GM19324 (cell line): ENCODE data around the gene PPDPF.
A peak's percentile ranks its signal among the peaks of the same experiment; 100 is the strongest.

Source experiments
- ATAC-seq: cut with Tn5 transposase; IDR thresholded peaks from one replicate; pipeline ENCODE4 v1.9.1; 2021; ENCODE audit warnings: mild to moderate bottlenecking, moderate library complexity; ENCODE audit not compliant: unreplicated experiment, low FRiP score

Gene PPDPF

DNA sequence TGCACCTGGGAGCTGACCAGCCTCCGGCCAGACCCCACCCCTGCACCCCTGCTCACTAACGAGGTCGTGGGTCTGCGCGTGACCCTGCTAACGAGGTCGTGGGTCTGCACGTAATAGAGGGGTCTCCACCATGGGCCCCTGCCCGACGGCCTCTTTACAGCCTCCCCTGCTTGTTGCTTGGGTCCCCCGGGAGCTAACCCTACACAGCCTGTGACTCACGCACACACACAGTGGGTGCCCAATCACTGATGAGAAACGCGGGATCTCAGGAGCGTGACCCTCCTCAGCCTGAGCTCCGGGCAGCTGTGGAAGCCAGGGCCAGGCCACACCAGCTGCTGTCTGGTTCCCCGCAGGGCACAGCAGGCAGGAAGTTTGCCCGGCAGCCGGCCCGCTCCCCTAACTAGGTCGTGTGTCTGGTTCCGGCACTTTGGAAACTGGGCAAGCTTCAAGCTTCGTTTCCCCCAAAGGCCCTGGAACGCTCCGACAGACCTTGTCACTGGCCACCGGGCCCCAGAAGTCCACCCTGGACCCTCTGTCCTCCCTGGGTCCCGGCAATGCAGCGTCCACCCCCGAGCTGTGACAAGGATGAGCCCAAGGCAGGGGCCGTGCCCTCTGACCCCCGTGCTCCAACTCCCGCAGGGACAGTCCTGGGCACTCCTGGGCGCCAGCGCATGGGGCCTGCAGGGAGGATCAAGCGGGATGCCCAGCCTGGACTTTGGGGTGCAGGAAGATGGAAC is 15.8 kb downstream of the PPDPF start:
- ATAC-seq: no peak

DNA sequence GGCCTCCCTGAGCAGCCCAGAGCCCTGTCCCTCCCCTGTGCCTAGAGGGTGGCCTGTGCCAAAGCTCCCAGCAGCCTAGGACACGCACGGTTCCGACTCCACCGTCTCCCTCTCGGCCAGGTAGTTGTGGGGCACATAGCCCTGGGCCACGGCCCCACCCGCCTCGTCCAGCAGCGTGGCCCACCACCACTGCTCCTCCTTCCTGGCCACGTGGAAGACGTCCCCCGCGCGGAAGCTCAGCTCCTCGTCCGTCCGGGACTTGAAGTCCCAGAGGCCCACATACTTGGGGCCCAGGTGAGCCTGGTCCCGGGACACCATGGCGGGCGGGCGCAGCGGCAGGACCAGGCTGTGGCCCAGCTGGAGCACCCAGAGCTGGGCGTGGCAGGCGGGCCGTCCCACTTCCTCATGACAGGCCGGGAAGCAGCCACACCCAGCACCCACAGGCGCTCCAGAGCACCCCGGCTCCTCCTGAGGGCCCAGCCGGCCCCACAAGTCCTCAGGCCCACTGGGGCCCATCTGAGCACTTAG is 16.5 kb downstream of the PPDPF start, which contains the start of gene PTK6:
PTK6 (minus strand) TSS at position 380 of the 528 bp plus-strand sequence; CDS start at position 318, 62 bp downstream.
- ATAC-seq: no peak

DNA sequence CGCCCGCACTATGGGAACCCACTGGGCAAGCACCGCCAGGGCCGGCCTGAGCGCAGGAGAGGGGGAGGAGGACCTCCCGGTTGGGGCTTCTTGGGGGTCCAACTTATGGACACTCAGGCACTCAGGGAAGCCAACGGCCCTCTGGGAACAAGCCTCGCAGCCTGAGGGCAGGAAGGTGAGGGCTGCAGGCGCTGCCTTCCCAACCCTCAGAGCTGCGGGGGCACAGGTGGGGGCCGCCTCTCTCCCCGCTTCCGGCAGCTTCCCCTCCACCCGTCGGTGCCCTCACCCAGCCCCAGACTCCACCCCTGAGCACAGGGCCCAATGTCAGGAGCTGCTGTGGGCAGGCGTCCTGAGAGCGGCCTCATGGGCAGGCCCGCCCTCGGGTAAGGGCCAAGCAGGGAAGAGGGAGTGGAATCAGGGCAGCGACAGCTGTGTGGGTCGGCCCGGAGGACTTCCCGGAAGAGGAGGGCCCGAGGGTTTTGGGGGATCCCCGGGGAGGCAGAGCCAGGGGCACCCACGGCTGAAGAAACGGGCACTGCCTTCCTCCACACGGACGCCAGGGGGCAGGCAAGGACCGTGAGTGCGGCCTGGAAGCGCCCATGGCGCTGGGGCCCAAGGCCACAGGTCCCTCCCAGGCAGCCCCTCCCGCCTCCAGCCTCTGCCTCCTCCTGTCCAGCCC is 17.1 kb downstream of the PPDPF start:
- peak; percentile 93 for ATAC-seq

DNA sequence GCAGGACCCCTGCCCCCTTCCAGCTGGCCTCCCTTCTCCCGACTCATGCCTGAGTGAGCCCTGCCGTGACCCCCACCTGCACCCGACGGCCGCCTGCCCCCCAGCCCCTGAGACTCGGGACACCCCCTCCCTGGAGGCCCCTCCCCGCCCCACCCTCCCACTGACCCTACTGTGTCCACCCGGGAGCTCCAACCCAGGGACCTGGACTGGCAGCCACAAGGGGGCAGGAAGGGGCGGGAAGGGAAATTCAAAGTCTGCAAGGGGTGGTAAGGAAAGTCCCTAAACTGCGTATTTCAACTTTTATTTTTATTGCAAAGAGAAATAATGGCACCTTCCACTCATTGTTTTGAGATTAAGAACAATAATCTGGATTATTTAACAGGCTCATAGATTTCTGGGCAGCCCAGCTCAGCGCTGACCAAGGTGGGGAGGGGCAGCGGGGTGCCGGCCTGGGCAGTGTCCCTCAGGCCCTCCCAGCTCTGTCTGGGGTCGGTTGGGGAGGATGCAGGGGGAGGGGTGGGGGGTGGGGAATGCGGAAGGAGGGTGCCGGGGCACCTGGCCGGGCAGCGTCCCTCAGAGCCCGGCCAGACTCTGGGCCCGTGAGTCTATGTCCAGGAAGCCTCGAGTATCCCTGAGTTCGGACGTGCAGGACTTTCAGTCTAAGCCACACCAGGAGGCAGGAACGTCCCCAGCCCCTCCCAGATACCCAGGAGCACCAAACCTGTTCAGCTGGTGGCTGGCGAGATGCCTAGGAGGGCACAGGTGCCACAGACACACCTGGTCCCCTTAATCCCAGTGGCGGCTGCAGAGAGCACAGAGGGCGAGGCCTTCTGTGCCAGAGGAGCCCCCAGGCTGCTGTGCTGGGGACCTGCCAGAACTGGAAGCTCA is 17.9 kb downstream of the PPDPF start:
- ATAC-seq: no peak

DNA sequence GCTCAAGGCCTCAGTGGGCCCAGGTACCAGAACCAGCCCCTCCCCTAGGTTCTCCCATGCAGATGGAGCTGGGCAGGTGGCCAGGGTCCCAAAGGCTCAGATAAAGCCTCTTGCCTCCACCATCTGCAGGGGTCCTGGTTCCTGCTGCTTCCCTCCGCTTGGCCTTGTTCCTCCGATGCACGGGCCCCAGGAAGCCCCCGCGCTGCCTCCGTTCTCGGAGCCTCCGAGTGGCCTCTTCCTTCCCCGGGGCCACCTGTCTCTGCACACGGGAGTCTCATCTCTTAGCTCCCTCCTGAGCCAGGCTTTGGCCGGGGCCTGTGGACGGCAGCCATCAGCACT is 18.5 kb downstream of the PPDPF start:
- no peak for ATAC-seq

DNA sequence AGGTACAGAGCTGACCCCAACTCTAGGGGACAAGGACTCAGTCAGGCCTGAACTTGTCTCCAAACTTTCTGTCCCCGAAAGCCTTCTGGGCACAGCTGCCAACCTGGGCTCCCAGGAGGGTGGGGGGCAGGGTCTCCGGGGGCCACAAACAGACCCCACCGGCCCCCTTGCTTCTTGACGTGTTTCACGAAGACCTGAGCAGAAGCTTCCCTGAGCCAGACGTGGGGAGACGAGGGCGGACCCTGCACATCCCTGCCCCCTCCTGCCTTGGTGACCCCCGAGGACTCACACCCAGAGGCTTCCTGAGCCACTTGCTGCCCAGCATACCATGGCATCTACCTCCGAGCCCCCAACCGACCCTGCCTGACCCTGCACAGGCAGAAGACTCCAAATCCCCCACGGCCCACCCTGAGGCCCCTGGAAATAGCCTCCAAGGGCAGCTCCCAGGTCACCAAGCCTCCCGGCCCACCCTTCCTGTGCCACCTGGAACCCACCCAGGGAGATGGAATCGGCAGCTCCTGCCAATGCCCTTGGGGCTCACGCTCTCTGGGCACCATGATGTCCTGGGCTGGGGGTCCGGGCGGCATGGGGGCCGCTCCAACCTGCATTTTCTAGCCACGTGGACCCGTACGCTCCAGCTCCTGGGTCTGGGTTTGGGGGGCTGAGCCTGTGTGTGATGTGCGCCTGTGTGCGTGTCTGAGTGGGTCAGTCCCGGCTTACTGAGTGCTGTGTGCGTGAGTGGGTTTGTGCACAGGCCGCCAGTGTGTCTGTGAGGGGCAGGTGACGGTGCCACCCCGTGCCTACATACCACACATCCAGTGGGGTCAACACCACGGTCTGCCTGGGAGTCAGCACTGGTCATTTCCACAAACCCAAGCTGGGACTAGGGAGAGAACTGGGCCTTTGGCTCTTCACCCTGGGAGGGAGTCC is 19.1 kb downstream of the PPDPF start:
- no peak for ATAC-seq

DNA sequence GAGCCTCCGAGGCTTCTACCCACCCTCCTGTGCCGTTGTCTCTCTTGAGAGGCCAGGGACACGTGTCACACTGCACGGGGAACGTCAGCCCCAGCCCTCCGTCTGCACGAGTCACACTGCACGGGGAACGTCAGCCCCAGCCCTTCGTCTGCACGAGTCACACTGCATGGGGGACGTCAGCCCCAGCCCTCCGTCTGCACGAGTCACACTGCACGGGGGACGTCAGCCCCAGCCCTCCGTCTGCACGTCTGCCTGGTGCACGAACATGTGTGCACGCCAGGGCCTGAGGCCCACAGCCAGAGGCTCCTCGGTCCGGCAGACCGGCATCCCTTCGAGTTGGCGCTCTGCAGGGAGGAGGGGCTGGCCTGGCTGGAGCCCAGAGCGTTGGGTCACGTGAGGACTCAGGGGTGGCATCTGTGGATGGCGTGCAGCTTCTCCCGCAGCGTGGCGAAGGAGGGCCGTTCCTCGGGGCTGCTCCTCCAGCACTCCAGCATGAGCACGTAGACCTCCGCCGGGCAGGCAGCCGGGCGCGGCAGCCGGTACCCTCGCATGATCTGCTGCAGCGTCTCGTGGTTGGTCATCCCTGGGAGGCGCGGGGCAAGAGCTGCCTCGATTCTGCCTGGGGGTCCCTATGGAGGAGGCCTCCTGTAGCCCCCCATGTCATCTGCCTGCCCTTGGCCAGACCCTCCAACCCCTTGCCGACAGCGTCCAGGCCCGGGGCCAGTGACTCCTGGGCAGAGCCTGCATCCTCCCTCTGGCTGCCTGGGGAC is 20.0 kb downstream of the PPDPF start:
- no peak for ATAC-seq

DNA sequence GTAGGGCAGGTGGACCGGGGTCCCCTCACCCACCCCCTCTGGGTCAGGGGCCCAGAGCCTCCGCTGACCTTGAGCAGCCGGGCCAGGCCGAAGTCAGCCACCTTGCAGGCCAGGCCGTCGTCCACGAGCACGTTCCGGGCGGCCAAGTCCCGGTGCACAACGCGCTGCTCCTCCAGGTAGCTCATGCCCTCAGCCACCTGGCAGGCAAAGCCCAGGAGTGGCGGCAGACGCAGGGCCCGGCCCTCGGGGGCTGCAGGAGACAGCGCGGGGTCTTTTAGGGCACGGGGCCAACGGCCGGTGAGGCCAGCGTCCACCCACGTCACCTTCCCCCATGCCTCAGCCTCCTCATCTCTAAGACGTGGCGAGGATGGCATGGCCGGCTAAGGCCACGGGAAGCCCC is 20.8 kb downstream of the PPDPF start:
- ATAC-seq: no peak

DNA sequence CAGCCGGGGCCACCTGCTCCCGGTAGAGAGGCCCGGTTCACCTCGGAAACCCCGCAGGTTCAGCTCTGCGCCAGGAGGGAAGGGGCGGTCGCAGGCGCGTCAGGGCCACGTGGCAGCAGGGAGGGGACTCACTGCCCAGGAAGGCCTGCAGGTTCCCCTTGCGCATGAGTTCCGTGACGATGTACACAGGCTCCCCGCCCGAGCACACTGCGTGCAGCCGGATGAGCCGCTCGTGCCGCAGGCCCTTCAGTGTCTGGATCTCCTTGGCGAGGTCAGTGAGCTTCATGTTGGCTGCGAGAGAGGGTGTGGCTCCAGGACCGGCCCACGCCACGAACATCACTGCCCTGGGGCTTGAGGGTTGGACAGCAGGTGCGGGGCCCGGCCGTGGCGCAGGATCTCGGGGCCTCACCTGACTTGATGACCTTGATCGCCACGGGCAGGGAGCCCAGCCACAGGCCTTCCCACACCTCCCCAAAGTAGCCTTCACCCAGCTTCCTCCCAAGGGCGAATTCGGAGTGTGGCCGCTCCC is 21.5 kb downstream of the PPDPF start:
- ATAC-seq: no peak

DNA sequence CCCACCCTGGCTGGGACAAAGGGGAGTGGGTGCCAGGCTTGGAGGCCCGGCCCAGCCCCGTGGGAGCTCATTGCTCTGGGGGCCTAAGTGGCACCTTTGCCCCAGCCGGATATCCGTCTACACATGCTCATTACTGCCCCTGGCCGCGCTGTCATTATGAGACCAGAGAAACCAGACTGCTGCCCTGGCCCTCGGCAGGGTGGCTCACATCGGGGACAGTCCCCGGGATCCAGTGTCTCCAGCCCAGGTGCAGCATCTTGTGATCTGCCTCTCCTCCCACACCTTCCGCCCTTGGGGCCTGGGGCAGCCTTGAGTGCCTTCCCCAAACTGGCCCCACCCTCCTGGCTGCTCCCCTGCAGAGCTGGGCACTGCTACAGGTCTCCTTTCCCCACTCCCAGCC is 22.1 kb downstream of the PPDPF start:
- ATAC-seq: no peak

DNA sequence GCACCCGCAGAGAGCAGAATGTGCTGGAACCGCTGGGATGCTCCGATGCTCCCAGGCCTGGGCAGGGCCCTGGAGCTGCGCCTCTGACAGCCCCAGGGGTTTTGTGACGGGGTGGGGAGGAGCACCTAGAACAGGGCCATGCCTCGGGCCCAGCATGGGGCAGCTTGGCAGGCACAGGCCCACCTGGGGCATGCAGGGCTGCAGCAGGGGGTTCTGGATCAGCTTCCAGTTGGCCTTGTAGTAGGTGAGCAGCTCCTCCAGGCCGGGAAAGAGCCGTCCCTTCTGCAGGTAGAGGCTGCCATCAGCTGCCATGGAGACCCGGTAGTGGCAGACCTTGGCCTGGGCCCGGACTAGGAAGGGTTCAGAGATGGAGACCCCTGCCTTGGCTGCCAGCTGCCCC is 22.6 kb downstream of the PPDPF start:
- ATAC-seq: no peak

DNA sequence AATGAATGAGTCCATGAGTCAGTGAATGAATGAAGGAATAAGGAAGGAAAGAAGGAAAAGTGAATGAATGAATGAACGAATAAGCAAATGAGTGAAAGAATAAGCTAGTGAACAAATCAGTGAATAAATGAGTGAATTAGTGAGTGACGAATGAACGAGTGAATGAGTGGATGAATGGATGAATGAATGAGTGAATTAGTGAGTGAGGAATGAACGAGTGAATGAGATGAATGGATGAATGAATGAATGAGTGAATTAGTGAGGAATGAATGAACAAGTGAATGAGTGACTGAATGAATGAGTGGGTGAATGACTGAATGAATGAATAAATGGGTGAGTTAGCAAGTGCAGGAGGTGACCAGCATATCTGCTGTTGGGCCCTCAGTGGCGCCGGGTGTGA is 23.2 kb downstream of the PPDPF start:
- ATAC-seq: no peak

DNA sequence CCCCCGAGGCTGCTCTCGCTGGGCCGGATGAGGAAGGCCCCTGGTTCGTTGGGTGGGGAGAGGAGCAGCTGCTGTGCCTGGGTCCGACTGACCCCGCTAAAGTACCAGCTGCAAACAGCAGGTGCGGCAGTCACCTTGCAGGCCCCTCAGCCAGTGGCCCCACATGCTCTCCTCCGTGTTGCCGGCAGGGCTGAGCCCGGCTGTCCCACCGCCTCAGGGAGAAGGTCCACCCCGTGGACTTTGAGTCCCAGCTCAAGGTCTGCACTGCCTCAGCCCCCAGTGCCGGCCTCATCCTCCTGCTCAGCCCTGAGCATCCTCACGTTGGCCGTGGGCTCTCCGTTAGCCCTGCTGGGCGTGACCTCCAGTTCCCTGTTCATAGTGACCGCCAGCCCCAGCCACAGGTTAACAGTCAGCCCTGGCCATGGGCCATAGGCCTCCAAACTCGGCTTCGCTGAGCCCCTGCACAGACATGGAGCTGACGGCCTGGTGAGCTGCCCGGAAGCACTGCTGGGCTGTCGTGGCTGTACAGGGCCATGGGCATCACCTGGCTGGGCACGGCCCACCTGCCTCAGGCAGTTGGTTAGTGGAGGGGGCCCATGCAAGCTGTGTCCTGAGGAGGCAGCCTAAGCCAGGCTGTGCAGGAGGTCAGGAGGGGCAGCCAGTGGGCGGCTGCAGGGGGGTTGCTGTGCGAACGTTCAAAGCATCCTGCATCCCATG is 23.8 kb downstream of the PPDPF start:
- ATAC-seq: no peak

DNA sequence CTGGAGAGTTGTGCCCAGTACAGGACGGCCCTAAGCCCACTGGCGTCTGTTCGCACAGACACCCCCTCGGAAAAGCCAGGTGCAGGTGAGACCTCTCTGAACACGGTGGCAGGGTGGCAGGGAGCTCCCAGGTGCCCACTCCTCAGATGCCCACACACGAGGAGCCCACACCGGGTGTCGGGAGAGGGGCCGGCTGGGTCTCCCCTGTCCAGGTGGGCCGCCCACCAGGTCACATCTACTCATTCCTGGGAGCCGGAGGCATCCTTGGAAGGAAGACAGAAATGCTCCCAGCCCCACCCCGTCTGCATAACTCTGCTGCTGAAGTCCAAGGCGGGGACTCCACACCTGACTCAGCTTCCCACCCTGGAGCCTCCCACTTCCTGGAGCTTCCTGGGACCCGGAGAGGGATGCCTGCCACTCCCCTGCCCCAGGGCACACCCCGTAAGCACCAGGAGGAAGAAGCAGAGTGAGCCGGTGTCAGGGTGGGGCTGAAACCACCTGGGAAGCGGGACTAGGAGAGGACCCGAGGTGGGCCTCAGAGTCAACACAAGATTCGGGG is 24.5 kb downstream of the PPDPF start:
- ATAC-seq: no peak

DNA sequence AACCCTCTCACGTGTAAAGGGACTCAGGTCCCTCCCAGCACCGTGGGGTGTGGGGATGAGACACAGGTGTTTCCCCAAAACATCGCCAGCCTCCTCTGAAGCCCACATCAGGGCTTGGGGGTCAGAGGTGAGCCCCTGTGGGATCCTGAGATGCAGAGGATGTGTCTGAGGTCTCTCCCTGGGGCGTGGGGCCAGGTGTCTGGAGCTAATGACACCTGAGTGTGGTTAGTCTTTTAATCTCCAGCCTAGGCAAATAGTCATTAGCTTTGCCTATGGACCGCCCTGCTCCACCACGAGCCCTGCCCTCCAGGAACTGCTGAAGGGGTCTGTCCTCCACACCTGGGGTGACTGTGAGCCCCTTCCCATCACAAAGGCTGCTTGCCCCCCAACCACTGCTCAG is 25.2 kb downstream of the PPDPF start:
- ATAC-seq: no peak

DNA sequence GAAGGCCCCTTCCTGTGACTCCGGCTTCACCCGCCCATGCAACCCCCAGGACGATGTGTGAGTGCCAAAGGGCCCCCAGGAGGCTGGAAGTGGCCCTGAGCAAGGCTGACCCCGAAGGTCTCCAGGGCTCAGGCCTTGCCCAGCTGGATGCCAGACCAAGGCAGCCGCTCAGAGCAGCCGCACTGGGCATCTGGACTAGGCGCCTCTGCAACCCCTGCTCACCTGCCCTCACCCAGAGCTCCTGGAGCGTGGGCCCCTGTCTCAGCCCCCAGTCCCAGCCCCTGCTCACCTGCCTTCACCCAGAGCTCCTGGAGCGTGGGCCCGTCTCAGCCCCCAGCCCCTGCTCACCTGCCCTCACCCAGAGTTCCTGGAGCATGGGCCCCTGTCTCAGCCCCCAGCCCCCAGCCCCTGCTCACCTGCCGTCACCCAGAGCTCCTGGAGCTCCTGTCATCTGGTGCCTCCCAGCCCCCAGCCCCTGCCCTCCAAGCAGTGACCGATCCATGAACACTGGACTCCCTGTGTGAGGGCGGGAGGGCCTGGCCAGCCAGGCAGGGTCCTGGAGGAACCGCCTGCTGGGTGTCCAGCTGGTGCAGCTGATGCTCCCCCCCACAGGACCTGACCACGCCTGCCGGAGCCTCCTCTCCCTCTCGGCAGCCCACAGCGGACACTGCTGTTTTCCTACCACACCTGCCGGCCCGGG is 25.8 kb downstream of the PPDPF start:
- no peak for ATAC-seq

DNA sequence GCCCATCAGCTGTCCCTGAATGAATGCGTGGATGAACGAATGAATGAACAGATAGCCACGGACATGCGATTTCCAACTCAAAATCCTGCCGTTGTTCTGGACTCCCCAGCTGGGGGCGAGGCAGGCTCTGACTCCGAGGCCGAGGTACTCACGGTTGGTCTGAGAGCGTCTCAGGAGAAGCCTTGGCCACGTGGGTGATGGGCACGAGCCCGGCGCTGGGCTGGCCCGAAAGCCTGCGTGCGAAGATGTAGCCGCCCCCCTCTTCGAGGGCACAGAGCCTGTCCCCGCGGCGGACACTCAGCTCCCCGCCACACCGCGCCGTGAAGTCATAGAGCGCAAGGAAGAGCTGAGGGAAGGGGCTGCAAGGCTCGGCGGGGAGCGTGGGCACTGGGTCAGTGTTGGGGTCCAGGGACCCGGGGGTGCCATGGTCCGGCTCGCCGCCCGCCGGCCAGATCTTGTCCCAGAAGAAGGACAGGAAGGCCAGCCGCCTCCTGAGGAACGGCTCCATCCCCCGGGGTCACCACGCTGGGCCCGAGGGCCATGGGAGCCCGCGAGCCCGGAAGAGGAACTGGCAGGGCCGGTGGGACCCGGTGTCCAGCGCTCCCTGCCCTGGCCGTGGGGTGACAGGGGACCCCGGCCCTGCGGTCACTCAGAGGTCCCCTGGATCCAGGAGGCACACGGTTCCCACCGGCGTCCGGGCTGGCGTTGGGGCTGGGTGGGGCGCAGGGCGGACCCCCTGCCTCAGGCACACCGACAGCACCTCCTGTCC is 26.6 kb downstream of the PPDPF start:
- no peak for ATAC-seq
